ENCODE measurements around the gene ZDHHC14. TPM values are rescaled to one million over a fixed set of nuclear protein-coding genes. Genes with fewer than 3 reads are reported as not detected.

Gene ZDHHC14
- total and polyA plus RNA-seq, 2 of the 8 experiments (the other 6 are each of a cell fraction or from before 2014, with no cell fraction given) = 2.9 to 5.3 TPM

DNA sequence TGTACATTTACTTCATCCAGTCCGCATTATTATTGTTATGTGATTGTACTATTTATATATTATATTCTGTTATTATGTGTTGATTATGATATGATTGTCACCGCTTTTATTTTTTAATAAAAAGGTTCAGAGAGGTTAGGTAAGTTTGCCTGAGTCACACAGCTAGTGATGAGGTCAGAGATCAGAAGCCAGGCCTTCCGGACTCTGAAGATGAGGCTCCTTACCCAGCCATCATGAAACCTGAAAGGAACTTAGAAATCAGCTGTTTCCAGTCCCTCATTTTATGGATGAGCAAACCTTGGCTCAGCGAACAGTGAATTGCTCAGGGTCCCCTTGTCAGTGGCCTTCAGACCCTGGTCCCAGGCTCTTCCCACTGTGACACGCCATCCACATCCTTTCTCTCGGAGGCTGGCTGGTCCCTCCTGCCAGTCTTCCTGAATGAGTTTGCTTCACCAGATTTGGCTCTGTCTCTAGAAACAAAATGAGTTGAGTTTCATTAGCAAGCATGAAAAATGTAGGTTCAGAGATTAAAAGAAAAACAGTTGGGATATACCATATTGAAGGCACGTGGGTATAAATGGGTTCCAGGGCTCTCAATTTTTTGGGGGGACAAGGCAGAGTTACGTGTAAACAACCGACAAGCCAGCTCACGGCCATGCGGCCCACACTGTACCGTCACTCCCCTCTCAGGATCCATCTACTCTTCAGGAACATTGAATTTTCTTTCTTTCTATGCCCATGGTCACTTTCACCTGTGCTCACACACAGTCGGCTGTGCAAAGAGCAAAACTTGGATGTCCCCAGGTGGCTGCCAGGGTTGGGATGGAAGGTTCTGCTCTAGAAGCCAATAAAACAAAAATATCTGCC, 132.9 kb downstream of the ZDHHC14 start (continued):
- no peak for TF ChIP-seq EP300 (IDR thresholded peaks at IDR 0.05; ENCODE audit: borderline replicate concordance in 1 of 2, low read depth in 2 of 2, low read length in 2 of 2)
- no peak for TF ChIP-seq SP4 (IDR thresholded peaks at IDR 0.05; ENCODE audit: low read length)
- no peak for TF ChIP-seq HDAC2 (IDR thresholded peaks at IDR 0.05; ENCODE audit: borderline replicate concordance in 1 of 2, low read depth in 2 of 2, low read length in 2 of 2)
- TF ChIP-seq CREB1 (IDR thresholded peaks at IDR 0.05) = no peak
- no peak for TF ChIP-seq SUZ12 (IDR thresholded peaks at IDR 0.05; ENCODE audit: low read length)
- no peak for TF ChIP-seq CTBP2 (IDR thresholded peaks at IDR 0.05; ENCODE audit: borderline replicate concordance, insufficient read depth, insufficient read length, low read length)
- TF ChIP-seq, protein P1, sequence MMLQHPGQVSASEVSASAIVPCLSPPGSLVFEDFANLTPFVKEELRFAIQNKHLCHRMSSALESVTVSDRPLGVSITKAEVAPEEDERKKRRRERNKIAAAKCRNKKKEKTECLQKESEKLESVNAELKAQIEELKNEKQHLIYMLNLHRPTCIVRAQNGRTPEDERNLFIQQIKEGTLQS (IDR thresholded peaks at IDR 0.05; ENCODE audit: insufficient read depth, low read depth, low read length) = no peak
